ENCODE results near the gene SOX6.

DNA sequence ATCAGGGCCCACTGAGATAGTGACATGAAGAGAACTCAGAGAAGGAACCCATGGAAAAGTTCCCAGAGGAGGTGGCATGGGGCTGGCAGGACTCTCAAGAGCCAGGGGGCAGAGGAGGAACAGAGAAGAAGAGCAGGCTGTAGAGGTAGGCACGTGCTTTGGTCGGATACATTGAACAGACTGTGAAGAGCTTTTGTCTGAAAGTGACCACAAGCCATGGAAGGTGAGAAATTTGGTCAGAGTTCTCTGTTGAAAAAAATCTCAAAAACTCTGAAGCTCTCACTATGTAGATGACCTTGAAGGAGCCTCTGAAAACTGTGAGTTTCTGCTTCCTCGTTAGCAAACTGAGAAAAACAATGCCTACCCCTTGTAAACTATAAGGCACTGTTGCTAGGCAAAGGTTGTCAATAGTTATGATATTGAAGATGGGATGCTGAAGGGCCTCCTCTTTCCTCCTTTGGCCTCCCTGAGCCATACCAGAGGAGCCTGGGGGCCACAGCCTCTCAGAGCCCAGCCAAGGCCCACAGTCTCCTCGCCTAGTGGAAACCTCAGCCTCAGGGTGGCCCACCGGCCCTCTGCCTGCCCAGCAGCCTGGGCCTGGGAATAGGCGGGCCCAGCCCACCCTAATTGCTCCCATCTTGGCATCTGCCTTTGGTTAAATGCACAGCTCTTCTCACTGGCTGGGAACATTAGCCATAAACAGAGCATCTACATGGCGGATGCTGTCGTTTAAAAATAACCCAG, 415.7 kb downstream of the SOX6 start:
- TF ChIP-seq, protein P1, sequence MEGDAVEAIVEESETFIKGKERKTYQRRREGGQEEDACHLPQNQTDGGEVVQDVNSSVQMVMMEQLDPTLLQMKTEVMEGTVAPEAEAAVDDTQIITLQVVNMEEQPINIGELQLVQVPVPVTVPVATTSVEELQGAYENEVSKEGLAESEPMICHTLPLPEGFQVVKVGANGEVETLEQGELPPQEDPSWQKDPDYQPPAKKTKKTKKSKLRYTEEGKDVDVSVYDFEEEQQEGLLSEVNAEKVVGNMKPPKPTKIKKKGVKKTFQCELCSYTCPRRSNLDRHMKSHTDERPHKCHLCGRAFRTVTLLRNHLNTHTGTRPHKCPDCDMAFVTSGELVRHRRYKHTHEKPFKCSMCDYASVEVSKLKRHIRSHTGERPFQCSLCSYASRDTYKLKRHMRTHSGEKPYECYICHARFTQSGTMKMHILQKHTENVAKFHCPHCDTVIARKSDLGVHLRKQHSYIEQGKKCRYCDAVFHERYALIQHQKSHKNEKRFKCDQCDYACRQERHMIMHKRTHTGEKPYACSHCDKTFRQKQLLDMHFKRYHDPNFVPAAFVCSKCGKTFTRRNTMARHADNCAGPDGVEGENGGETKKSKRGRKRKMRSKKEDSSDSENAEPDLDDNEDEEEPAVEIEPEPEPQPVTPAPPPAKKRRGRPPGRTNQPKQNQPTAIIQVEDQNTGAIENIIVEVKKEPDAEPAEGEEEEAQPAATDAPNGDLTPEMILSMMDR (IDR thresholded peaks at IDR 0.05; ENCODE audit: low read depth, low read length), result no peak
- no peak for TF ChIP-seq EZH2phosphoT487 (IDR thresholded peaks at IDR 0.05; ENCODE audit: low read depth)
